Measurements from ENCODE around the gene NRBP1.
A peak's percentile ranks its signal among the peaks of the same experiment; 100 is the strongest.

Gene NRBP1

GRCh38 chr2:27428213-27428977 is at the start of gene NRBP1:
NRBP1 (plus strand) TSS chr2:27428631; CDS start chr2:27433274, 4,643 bp downstream.
- DNase-seq, result peak; percentile 96

GRCh38 chr2:27378809-27379290 is 49.6 kb upstream of the NRBP1 start:
- no peak for DNase-seq

DNA sequence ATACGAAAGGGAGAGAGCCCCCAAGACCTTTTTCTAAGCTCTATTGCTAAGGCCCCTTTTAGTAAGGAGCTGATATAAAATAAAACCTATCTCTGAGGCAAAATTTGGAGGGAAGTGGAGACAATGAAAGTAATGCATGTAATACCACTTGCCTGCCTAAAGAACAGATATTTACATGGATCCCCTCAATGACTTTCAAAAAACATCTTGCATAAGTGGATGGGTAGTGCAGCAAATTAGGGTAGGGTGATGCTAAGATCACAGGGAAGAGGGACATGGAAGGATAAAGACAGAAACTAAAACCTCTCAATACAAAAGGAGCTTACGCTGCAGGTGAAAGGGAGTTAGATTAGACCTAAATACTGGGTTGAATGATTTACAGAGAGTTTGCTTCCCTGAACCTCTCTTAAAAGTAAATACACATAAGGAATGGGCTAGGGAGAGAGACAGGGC is 49.0 kb upstream of the NRBP1 start:
- no peak for DNase-seq

DNA sequence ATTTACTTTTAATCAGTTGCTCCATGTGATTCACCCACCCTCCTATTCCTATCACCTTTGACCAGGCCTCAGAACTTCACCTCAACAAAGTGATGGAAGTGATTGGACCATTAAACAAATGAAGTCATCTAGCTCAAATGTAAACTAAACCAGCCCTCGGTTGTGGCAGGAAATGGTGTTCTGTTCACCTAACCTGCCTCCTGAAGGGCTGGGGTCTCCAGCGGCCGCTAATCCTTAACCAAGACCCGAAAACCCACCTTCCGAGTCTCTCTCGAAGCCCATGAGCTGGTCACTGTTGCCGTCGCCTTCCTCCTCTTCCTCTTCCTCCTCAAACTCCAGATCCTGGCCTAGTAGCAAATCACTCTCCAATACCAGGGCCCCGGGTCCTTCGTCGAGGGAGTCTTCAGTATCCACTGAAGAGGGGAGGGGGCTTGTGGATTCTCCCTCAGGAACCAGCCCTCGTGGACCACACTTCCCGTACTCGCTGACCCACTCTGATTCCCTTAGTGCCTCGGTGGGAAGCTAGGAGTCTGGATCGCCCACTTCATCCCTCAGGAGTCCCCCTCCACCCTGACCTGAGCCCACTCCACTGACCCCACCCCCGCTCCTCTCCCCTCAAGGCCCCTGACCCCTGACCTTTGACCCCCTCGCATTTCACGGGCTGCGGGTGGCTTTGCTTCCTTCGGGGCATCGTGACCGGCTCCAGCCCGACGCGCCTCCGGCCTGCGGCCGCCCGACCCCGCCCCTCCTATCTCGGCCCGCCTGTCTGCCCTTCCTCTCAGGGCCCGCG is 48.4 kb upstream of the NRBP1 start:
- DNase-seq, result peak; percentile 56

- DNase-seq, result peak; percentile 99
Observed at GRCh38 chr2:27380626-27381545, 47.5 kb upstream of the NRBP1 start, which contains the start of gene ZNF513. ZNF513 (minus strand) TSS chr2:27380734; CDS start chr2:27380526, 208 bp downstream.

DNA sequence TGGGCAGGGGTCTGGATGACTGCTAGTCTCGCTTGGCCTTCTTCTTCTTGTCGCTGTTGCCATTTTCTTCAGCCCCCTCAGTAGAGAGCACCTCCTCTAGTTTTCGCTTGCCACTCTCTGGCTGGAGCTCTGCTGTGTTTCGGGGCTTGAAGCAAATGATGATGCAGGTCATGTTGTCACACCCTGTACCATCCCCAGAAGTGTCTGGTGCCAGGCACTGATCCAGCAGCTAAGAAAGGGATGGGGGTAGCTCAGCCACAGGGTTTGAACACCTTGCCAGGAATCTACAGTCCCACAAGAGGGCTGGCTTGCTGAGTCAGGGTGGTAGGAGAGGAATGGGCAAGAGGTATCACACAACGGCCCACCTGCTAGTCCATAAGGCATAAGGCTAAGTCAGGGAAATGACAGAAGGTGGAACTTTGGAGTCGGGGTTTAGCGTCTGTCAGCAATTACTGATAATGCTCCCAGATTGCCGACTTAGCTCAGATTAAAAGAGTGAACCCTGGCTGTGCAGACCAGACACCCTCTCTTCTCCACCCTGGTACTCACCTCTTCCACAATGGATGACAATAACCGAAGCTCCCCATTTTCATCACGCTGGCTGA is 46.8 kb upstream of the NRBP1 start:
- DNase-seq, result no peak

DNA sequence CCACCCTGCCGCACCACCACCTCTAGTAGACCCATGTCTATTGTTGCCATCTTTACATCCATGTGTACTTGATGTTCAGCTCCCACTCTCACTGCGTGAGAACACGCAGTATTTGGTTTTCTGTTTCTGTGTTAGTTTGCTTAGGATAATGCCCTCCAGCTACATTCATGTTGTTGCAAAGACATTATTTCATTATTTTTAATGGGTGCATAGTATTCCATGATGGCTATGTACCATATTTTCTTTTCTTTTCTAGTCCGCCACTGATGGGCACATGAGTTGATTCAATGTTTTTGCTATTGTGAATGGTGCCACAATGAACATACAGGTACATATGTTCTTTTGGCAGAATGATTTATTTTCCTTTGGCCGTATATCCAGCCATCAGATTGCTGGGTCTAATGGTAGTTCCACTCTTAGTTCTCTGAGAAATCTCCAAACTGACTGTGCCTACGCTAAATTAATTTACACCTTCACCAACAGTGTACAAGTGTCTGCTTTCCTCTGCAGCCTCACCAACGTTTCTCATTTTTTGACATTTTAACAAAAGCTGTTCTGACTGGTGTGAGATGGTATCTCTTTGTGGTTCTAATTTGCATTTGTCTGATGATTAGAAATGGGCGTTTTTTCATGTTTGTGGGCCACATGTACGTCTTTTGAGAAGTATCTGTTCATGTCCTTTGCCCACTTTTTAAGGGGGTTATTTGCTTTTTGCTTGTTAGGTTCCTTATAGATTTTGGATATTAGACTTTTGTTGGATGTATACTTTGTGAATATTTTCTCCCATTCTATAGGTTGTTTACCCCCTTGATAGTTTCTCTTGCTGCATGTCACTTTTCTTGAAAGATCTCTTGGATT is 37.4 kb upstream of the NRBP1 start:
- no peak for DNase-seq

GRCh38 chr2:27393225-27393624 is 35.2 kb upstream of the NRBP1 start:
- DNase-seq, result no peak

DNA sequence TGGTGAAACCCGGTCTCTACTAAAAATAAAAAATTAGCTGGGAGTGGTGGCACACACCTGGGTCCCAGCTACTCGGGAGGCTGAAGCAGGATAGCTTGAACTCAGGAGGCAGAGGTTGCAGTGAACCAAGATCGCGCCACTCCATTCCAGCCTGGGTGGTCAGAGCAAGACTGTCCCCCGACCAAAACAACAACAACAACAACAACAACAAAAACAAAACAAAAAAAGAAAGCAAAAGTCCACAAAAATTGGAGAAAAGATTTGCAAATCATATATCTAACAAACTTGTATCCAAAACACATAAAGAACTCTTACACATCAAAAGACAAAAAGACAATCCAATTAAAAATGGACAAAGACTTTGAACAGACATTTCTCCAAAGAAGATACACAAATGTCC is 29.5 kb upstream of the NRBP1 start:
- DNase-seq, result no peak

GRCh38 chr2:27400348-27401135 is 27.9 kb upstream of the NRBP1 start:
- DNase-seq, result no peak

DNA sequence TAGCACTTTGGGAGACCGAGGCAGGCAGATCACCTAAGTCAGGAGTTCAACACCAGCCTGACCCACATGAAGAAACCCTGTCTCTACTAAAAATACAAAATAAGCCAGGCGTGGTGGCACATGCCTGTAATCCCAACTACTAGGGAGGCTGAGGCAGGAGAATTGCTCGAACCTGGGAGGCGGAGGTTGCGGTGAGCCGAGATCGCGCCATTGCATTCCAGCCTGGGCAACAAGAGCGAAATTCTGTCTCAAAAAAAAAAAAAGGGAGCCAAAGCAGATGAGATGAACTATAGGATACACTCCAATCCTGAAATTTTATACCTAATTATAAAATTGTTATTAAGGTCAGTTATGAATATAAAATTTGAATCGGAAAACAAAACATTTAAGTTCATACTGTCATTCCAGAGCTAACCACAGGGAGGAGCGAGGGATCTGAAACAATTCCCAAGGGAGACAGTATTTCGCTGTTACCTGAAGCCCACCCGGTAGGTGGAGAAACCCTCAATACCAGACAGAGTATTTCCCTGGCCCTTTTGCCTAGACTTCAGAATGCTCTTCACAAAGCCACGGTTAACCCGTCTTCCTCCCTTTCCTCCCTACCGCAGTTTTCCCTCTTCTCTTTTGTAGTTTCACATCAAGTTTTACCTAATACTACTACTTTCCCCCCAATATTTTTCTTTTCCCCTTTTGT is 20.5 kb upstream of the NRBP1 start:
- DNase-seq, result peak; percentile 93

DNA sequence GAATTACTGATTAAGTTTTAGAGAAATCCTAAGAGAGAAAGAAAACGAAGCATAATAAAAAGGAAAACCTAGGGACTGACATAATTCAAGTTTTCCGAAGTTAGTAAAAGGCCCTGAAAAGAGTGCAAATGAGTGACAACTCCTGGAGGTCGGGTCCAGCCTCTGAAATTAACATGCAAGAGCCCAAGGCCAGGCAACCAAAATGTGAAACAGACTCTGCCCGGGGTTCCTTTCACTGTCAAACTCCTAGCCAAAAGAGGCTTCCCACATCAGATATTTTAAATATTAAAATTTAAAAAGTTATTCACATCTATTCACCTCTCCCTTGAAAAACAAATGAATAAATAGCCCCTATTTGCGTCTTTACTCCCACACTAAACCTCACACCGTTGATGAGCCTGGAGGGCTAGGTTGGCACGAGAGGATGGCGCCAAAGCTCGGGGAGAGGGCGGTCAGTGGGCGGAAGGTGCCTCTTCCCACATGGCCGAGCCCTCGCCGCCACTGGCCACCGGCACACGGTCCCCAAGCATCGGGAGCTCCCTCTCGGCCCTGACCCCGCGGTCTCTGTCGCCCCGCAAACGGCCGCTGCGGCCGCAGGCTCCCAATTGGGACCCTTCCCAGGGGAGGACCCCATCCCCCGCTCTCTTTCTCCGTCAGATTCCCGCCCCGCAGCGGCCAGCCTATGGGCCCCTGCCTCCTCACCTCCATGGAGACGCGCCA is 19.7 kb upstream of the NRBP1 start:
- peak; percentile 44 for DNase-seq

DNA sequence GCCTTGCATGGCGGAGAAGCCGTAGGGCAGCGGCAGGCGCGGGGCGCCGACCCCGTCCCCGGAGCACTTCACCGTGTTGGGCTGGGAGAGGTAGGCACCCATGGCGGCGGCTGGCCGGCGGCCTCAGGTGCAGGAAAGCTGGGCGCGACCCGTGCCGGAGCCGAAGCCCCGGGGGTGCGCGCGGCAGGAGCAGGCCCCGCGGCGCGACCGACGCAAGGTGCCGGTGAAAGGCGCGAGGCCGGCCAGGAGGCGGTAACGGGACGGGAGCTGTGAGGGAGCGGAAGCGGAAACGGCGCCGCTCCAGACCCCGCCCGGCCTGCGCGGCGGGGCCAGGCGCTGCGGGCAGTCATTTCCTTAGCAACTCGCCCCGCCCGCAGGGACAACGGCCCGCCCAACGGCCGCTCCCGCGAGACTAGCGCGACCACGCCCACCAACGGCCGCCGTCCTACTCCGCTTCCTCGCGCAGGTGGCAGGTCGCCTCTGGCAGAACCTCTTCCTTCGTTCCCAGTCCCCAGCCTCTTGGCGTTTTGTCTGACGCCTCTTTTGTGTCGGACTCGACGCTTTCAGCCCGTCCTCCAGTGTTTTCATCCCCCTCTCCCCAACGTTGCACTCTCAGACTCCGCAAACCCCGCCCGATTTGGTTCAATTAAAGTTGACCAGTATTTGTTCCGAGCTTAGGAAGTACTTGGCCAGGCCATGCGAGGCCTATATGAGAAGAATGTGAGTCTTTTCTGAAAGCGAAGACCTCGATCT is 18.9 kb upstream of the NRBP1 start, which contains the start of gene PPM1G:
Gene PPM1G (minus strand): TSS at position 271 of the 753 bp plus-strand sequence. CDS start 169 bp downstream, at position 102.
- DNase-seq, result peak; percentile 98

DNA sequence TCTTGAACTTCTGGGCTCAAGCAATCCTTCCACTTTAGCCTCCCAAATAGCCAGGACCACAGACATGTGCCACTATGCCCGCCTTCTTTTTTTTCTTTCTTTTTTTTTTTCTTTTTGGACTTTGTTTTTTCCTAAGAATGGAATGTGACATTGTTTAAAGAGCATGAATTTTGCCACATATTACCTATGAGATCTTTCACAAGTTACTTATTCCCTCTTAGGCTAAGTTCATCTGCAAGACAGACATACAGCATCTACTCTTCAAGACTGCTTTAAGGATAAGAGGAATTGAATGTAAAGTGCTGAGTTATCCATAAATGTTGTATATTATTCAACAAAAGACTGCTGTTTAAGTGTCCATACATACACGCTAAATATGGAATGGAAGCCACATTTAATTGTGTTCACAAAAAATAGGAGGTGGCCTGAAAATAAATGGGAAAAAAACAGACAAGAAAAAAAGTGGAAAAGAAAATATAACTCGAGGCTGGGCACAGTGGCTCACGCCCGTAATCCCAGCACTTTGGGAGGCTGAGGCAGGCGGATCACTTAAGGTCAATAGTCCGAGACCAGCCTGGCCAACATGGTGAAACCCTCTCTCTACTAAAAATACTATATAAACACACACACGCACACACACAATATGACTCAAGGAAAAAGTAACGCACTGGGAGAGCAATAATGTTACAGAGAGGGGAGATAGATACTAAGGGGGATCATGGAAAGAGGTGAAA is 15.8 kb upstream of the NRBP1 start:
- DNase-seq, result no peak

DNA sequence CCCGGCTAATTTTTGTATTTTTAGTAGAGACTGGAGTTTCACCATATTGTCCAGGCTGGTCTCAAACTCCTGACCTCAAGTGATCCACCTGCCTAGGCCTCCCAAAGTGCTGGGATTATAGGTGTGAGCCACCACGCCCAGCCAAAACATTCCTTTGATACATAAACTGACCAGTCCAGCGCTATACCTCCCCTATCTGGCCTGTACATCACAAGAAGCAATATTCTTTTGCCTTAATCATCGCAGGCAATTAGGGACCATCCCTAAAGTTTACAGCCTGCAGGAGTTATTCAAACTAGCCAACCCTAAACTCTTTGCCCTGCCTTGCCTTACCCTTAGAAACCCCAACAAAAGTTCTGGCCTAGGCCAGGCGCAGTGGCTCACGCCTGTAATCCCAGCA is 12.3 kb upstream of the NRBP1 start:
- no peak for DNase-seq

GRCh38 chr2:27420996-27421395 is 7.4 kb upstream of the NRBP1 start:
- DNase-seq, result no peak

DNA sequence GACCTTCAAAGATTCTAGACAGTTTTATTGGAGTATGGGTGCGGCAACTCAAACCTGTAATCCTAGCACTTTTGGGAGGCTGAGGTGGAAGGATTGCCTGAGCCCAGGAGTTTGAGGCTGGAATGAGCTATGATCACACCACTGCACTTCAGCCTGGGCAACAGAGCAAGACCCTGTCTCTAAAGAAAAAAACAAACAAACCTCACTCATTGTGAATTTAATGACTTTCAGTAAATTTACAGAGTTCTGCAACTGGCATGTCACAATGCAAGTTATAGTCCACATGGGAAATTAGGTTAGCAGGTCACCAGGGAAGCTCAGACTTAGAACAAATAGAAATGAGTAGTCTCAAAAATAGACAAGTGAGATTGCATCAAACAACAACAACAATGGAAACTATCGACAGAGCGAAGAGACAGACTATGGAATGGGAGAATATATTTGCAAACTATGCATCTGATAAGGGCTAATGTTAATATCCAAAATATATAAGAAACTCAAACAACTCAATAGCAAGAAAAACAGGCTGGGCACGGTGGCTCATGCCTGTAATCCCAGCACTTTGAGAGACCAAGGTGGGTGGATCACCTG is 6.7 kb upstream of the NRBP1 start:
- no peak for DNase-seq

All from NCI-H2171 (cell line).